Esophagus squamous epithelium (tissue), 5 donors: Measurements from ENCODE around the gene NKG7. TPM values are rescaled to one million over a fixed set of nuclear protein-coding genes. Genes with fewer than 3 reads are reported as not detected.

Experiments
- DNase-seq: peaks from one replicate; lab custom pipeline; 2025; lab: John Stamatoyannopoulos, UW
- H3K27ac ChIP-seq, 4 donors: fragments of 200-600 bp; sonication (generic); one replicate each; pipeline ENCODE4 v1.5.1; 2016 to 2019; ENCODE audit warnings: mild to moderate bottlenecking in 1 of 4
- H3K27me3 ChIP-seq, 4 donors: fragments of 200-600 bp; sonication (generic); 1 replicate in 3 of 4; 2 replicates in 1 of 4; pipeline versions ENCODE4 v1.5.1 to v1.6.0; 2017 to 2021; ENCODE audit warnings: antibody characterized with exemption in 1 of 4
- H3K36me3 ChIP-seq, 3 donors: fragments of 200-600 bp; sonication (generic); one replicate each; pipeline ENCODE4 v1.5.1; 2016 to 2019
- H3K4me1 ChIP-seq, 3 donors: fragments of 200-600 bp; sonication (generic); one replicate each; pipeline ENCODE4 v1.5.1; 2017 to 2019
- H3K4me3 ChIP-seq, 4 donors: fragments of 200-600 bp; sonication (generic); 1 replicate in 3 of 4; 2 replicates in 1 of 4; pipeline ENCODE4 v1.5.1; 2016 to 2019; ENCODE audit warnings: mild to moderate bottlenecking in 2 of 4, moderate library complexity in 1 of 4
- H3K9me3 ChIP-seq, 3 donors: fragments of 200-600 bp; sonication (generic); one replicate each; pipeline ENCODE4 v1.5.1; 2016 to 2019
- CTCF ChIP-seq, 6 experiments: fragments of 450-650 bp in 4 of 6; fragments of 200-600 bp in 2 of 6; sonication (generic) in 2 of 6; IDR thresholded peaks; one replicate each; pipeline ENCODE4 v1.5.1; 2016 to 2019; ENCODE audit warnings: antibody characterized with exemption in 6 of 6, mild to moderate bottlenecking in 4 of 6, moderate library complexity in 4 of 6
- POLR2A ChIP-seq, 4 donors: fragments of 450-650 bp; IDR thresholded peaks; one replicate each; pipeline ENCODE4 v1.6.1; 2017; ENCODE audit warnings: antibody characterized with exemption in 4 of 4, mild to moderate bottlenecking in 4 of 4, moderate library complexity in 3 of 4
- WGBS, 2 donors: methylation state at CpG; one replicate each; pipeline ENCODE4 v1.1.5; 2018; 5-methylcytosine and 5-hydroxymethylcytosine counted together
- intact Hi-C: fragments of 100-400 bp; cut with DNase I; formaldehyde crosslinking; loops from one replicate; pipeline ENCODE4 v1.15.0; 2022
- total RNA-seq, 4 donors: library from RNA; depleted of rRNA; stranded (reverse); fragments of >200 nt; gene quantifications; one replicate each; pipeline ENCODE4 v1.1.0, GENCODE V29; 2016
- donor health status: DM: yes; HTN: yes; CAD: no.

The NKG7 gene
- total RNA-seq, 4 donors from 2014 or later, result 0.50 to 2.5 (median 2.2) TPM; not detected in 1

- Histone ChIP-seq H3K9me3 (no peaks in the 10 kb centered on the region), H3K4me1 (peaks cover 11 to 69% (median 12%) of the 10 kb centered on the region in 3 donors), H3K27ac (peak overlapping the region; percentile 83 to 93 (median 90)), H3K36me3 (peaks cover 0 to 42% (median 0%) of the 10 kb centered on the region in 3 donors), H3K4me3 (peak overlapping the region; percentile 49 to 85 (median 63)), H3K27me3 (no peaks in the 10 kb centered on the region)
- peak; percentile 91 for DNase-seq
- WGBS, 2 donors, result 0 to 5% methylated on average over 11 to 36 of the region's 107 CpGs
- TF ChIP-seq POLR2A (IDR thresholded peaks at IDR 0.05) (peak in 2 of 4 donors; percentile 45 to 64), CTCF (IDR thresholded peaks at IDR 0.05) (peak in 4 of 6 experiments; percentile 52 to 65 (median 60))
- intact Hi-C loops, result loop anchor here (10.0 kb wide), 2 partner anchors 65 to 95 kb away; no protein-coding TSS in a partner anchor
These were observed 32.5 kb downstream of the NKG7 start for GRCh38 chr19:51339687-51340656.

- TF ChIP-seq CTCF (IDR thresholded peaks at IDR 0.05), result no peak
- no peak for TF ChIP-seq POLR2A (IDR thresholded peaks at IDR 0.05)
- intact Hi-C loops, result loop anchor here (10.0 kb wide), 2 partner anchors 66 to 96 kb away; no protein-coding TSS in a partner anchor
- DNase-seq, result no peak
These were observed 33.2 kb downstream of the NKG7 start for GRCh38 chr19:51339313-51339686.

GRCh38 chr19:51338563-51339312 lies 33.7 kb downstream of the NKG7 start:
- intact Hi-C loops, result loop anchor here (10.0 kb wide), 2 partner anchors 66 to 96 kb away; no protein-coding TSS in a partner anchor
- DNase-seq, result peak; percentile 49
- peak overlapping the region; percentile 40 to 93 (median 90) for H3K27ac ChIP-seq
- H3K4me3 ChIP-seq, result peak overlapping the region; percentile 49 to 85 (median 63)
- no peaks in the 10 kb centered on the region for H3K27me3 ChIP-seq
- no peaks in the 10 kb centered on the region for H3K9me3 ChIP-seq
- H3K36me3 ChIP-seq, result peaks cover 0 to 43% (median 0%) of the 10 kb centered on the region in 3 donors
- H3K4me1 ChIP-seq, result peaks cover 11 to 58% (median 12%) of the 10 kb centered on the region in 3 donors
- 6 to 7% methylated on average over 22 to 25 of the region's 43 CpGs for WGBS, 2 donors
- TF ChIP-seq POLR2A (IDR thresholded peaks at IDR 0.05), result no peak
- TF ChIP-seq CTCF (IDR thresholded peaks at IDR 0.05), result peak; percentile 88 to 94 (median 90)

More at GRCh38 chr19:51339313-51339686, 33.2 kb downstream of the NKG7 start:
- Histone ChIP-seq H3K27me3 (no peaks in the 10 kb centered on the region), H3K9me3 (no peaks in the 10 kb centered on the region), H3K4me1 (peaks cover 11 to 64% (median 12%) of the 10 kb centered on the region in 3 donors), H3K4me3 (peak overlapping the region; percentile 49 to 85 (median 63)), H3K36me3 (peaks cover 0 to 42% (median 0%) of the 10 kb centered on the region in 3 donors), H3K27ac (peak overlapping the region; percentile 40 to 93 (median 90))
- 1% methylated on average over 10 of the region's 10 CpGs for WGBS, 2 donors

GRCh38 chr19:51337861-51338562 lies 34.4 kb downstream of the NKG7 start:
- H3K36me3 ChIP-seq, result peaks cover 0 to 51% (median 0%) of the 10 kb centered on the region in 3 donors
- 64 to 85% methylated on average over 5 to 6 of the region's 19 CpGs for WGBS, 2 donors
- no peaks in the 10 kb centered on the region for H3K27me3 ChIP-seq
- H3K4me1 ChIP-seq, result peaks cover 11 to 51% (median 12%) of the 10 kb centered on the region in 3 donors
- no peaks in the 10 kb centered on the region for H3K9me3 ChIP-seq
- no peak for TF ChIP-seq POLR2A (IDR thresholded peaks at IDR 0.05)
- no peak for TF ChIP-seq CTCF (IDR thresholded peaks at IDR 0.05)
- DNase-seq, result no peak
- peak overlapping the region in 3 of 4 donors; percentile 62 to 85 (median 64) for H3K4me3 ChIP-seq
- intact Hi-C loops, result loop anchor here (10.0 kb wide), 2 partner anchors 67 to 97 kb away; no protein-coding TSS in a partner anchor
- H3K27ac ChIP-seq, result no peak overlapping the region
